Fibroblast of peridontal ligament (primary cell): ENCODE measurements around the gene KIF27.
"Not testable (repeated sequence)": the region's sequence is repeated elsewhere in the genome, so short reads cannot be mapped to it uniquely, and the experiment has no call there.

Experiments used
- DNase-seq: peaks from one replicate; pipeline ENCODE4 v3.0.0-alpha.2; 2010; ENCODE audit errors: extremely low read depth

KIF27 gene, protein sequence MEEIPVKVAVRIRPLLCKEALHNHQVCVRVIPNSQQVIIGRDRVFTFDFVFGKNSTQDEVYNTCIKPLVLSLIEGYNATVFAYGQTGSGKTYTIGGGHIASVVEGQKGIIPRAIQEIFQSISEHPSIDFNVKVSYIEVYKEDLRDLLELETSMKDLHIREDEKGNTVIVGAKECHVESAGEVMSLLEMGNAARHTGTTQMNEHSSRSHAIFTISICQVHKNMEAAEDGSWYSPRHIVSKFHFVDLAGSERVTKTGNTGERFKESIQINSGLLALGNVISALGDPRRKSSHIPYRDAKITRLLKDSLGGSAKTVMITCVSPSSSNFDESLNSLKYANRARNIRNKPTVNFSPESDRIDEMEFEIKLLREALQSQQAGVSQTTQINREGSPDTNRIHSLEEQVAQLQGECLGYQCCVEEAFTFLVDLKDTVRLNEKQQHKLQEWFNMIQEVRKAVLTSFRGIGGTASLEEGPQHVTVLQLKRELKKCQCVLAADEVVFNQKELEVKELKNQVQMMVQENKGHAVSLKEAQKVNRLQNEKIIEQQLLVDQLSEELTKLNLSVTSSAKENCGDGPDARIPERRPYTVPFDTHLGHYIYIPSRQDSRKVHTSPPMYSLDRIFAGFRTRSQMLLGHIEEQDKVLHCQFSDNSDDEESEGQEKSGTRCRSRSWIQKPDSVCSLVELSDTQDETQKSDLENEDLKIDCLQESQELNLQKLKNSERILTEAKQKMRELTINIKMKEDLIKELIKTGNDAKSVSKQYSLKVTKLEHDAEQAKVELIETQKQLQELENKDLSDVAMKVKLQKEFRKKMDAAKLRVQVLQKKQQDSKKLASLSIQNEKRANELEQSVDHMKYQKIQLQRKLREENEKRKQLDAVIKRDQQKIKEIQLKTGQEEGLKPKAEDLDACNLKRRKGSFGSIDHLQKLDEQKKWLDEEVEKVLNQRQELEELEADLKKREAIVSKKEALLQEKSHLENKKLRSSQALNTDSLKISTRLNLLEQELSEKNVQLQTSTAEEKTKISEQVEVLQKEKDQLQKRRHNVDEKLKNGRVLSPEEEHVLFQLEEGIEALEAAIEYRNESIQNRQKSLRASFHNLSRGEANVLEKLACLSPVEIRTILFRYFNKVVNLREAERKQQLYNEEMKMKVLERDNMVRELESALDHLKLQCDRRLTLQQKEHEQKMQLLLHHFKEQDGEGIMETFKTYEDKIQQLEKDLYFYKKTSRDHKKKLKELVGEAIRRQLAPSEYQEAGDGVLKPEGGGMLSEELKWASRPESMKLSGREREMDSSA (N-terminal part only)

DNA sequence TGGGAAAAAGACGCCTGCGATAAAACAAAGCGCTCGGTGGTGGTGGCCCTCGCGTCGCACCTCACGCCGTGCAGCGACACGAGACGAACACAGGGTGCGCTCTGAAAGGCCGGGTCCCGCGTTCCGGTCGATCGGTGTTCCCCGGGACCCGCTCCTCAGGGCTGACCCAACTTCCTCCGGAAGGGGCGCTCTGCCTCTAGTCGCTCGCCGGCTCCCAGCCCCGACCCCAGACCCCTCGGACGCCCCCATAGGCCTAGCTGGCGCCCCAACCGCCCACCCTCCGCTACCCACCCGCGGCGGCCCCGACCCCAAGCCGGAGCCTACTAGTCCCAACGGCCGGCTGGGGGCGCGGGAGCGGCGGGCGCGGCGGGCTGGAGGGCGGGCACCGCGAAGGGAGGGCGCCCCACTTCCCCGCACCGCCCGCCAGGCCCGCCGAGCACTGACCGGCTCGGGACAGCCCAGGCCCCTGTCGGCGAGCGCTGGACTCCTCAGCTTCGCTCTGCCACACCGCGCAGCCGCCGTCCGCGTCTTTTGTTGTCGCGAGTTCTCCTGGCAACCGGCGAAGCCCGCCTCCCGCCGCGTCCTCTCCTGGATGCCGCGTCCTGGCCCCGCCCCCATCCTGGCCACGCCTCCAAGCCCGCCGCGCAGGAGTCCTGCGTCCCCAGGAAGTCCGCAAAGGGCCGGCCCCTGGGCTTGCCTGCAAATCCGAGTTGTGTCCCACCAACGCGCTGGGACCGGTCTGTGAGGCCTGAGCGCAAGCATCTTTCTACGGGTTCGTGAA lies at the start of gene KIF27:
Gene KIF27, minus strand, starts transcription at position 506 of the 781 bp plus-strand sequence. CDS start 5,841 bp downstream, outside the sequence.
- DNase-seq: peak; percentile 92

DNA sequence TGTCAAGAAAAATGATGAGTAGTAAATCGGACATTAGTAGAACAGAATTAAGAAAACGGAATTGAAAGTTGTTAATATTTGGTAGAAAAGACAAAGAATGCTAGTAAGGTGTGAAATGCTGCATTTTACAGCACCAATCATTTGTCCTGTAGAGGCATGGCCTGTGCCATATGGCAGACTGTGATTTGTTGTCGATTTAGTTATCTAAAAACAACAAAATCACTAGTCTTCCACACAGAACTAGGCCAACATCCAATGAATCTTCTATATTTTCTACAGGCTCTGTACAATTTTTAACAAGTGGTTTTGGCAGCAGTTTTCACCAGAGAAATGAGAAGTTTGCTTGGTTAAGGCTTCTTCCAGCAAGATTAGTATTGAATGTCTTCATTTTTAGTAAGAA lies 48.4 kb upstream of the KIF27 start:
- no peak for DNase-seq

DNA sequence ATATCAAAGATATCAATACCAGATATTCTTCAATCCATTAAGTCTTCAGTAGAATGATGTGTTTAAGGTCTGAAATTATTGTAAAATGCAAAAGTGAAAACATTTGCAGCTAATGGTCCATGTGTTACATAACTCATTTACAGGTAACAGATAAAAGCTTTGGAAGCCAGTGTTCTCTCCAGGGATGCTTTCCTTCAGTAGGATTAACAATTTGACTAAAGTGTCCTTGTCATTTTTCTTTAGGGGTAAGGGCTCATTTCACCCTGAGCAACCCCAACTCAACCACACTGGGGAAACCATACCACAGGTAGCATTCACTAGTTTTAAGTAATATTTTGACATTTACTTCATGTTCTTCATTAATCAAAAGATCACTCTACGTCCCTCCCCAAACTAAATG lies 45.8 kb upstream of the KIF27 start:
- no peak for DNase-seq

DNA sequence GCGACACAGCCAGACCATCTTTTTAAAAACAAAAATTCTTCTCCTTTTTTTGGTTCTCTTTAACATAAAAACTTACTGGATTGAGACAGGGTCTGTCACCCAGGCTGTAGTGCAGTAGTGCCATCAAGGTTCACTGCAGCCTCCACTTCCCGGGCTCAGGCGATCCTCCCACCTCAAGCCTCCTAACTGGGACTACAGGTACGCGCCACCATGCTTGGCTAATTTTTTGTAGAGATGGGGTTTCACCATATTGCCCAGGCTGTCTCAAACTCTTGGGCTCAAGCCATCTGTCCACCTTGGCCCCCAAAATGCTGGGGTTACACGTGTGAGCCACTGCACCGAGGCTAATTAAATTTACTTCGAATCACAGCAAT lies 45.0 kb upstream of the KIF27 start:
- DNase-seq: no peak

DNA sequence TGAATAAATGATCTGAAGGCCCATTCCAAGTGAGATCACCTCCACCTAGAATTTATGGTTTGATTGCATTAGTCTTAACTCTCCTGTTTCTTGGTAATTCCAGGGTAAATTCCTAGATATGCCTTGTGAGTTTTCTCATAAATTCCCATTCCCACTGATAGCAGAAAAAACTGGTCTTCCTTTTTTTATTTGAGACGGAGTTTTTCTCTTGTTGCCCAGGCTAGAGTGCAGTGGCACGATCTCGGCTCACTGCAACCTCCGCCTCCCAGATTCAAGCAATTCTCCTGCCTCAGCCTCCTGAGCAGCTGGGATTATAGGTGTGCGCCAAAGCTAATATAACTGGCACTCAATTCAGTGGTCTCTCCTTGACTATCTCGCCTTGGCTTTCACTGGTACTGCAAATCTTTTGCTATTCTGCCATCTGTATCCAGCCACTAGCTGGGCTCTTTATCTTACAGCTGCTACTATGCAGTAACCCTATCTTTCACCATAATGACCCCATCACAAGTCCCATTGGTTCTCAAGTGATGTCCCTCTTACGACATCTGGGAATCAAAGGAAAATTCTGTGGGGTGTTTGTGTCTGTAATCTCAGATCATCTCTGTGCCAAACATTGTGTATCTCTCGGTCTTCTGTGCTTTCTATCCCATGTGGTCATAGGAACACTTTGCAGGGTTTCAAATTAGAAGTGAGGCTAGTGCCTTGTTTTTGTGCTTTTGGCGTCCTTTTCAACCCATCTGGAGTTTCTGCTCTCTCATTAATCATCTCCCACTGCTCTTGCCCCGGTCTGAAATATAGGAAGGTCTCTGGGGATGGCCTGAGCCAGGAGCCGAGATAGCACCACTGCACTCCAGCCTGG lies 44.3 kb upstream of the KIF27 start:
- DNase-seq: peak; percentile 50

DNA sequence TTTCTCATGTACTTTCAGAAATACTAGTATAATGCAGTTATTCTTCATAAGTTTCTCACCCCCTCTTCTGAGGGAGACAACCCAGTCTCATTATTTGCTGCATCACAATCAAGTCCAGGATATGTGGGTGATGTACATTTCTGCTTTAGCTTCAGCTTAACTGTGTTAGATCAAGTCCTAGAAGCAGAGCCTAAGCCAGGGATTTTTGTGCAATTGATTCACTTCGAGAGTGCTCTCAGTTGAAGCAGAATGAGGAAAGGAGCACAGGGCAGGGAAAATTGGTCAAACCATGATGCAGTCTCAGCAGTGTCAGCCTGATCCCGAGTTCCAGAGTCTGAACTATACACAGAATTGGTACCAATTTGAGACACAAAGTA lies 43.7 kb upstream of the KIF27 start:
- peak; percentile 54 for DNase-seq

DNA sequence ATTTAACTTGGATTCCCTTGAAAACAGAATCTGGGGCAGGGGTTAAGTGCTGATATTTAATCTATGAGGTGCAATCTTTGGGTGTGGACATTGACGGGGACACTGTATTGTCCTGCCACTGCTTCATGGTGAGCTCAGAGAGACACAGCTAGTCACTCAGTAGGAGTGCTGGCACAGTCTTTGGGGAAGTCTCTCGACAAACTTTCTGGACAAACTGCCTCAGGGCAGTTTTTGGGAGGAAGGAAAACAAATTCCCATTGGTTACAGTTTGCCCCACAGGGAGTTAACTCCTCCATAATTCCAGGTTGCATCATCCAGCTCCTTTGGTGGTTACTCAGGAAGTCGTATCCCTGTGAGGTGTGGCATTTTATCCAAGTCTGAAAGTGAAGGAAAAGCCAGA lies 40.9 kb upstream of the KIF27 start:
- peak; percentile 49 for DNase-seq

DNA sequence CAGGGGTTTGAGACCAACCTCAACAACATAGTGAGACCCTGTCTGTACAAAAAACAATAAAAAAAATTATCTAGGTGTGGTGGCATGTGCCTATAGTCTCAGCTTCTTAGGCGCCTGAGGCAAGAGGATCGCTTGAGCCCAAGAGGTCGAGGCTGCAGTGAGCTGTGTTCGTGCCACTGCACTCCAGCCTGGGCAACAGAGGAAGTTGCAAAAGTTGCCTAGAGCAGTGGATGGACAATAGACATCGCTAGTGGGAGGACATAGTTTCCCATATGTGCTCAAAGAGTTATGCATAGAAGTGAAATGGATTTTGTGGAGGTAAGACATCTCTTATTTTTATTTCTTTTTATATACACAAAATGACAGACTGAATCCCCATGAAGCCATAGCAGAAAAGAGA lies 39.8 kb upstream of the KIF27 start:
- DNase-seq: no peak

DNA sequence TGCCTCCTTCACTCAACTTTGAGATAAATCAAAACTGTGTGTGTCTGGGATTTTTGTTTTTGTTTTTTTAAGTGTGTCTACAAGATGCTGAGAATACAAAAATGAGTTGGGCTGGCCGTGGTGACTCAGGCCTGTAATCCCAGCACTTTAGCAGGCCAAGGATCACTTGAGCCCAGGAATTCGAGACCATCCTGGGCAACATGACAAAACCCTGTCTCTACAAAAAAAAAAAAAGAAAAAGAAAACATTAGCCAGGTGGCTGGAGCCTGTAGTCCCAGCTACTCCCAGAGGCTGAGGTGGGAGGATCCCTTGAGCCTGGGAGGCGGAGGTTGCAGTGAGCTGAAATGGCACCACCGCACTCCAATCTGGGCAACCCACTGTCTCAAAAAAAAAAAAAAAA lies 37.8 kb upstream of the KIF27 start:
- peak; percentile 93 for DNase-seq

DNA sequence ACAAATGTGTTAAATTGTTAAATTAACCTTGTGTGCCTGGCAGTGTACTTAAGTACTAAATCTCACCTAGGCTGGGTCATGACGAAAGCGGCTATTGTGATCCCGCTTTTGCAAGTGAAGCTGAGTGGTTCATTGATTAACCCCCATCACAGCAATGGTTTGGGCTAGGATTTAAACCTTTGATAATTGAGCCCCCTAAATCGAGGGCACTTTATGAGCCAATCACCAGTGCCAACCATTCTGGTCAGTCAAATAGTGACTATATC lies 35.9 kb upstream of the KIF27 start:
- no peak for DNase-seq

DNA sequence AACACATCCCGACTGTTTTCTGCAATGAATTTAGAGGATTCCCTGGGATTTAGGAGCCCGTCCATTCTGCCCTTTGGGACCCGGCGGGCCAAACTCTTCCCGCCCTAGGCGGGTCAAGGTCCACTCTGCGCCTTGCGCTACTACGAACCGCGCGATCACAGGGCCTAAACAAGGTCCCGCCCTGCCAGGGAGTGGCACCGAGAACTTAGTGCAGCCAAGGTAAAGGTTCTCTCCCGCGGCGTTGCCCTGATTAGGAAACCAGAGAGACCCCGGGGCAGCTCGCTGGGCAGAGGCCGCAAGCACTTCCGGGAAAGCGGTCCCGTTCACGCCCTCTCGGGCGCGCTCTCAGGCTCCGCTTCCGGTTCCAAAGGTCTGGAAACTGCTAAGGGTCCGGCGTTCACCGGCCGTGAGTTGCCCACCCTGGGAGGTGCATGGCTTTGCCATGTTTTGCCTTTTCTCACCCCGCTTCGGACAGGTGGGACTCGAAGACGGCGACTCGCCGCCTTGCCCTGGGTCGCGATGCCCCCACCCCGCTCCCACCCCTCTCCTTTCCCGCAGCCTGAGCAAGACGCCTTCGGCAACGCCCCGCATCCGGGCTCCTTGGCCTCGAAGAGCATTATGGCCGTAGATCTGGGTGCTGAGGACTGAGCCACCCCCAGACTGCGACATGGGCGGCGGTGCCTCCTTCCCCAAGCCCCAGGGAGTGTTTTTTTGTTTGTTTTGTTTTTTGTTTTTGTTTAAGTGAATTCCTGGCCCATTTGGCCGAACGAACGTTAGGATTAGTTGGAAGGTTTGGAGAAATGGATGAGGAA lies 35.4 kb upstream of the KIF27 start:
- DNase-seq: peak; percentile 57

DNA sequence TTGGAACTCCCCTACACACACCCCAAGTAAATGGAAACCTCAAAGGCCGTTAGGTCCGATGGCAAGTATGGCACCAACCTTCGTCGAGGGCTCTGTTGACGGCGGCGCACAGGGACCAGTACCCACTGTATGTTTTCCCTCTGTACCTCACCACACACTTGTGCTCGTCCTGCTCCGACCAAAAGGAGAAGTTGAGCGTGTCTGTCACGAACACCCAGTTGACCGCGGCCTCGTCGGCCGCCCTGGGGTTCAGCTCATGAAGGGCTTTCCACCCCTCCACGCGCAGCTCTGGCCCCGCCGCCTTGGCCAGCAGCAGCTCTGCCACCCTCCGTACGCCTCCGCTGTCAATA lies 34.8 kb upstream of the KIF27 start:
- no peak for DNase-seq

DNA sequence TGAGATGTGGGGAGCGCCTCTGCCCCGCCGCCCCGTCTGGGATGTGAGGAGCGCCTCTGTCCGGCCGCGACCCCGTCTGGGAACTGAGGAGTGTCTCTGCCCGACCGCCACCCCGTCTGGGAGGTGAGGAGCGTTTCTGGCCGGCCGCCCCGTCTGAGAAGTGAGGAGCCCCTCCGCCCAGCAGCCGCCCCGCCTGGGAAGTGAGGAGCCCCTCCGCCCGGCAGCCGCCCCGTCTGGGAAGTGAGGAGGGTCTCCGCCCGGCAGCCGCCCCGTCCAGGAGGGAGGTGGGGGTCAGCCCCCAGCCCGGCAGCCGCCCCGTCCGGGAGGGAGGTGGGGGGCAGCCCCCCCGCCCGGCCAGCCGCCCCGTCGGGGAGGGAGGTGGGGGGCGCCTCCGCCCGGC lies 26.9 kb upstream of the KIF27 start:
- DNase-seq: not testable (repeated sequence)

DNA sequence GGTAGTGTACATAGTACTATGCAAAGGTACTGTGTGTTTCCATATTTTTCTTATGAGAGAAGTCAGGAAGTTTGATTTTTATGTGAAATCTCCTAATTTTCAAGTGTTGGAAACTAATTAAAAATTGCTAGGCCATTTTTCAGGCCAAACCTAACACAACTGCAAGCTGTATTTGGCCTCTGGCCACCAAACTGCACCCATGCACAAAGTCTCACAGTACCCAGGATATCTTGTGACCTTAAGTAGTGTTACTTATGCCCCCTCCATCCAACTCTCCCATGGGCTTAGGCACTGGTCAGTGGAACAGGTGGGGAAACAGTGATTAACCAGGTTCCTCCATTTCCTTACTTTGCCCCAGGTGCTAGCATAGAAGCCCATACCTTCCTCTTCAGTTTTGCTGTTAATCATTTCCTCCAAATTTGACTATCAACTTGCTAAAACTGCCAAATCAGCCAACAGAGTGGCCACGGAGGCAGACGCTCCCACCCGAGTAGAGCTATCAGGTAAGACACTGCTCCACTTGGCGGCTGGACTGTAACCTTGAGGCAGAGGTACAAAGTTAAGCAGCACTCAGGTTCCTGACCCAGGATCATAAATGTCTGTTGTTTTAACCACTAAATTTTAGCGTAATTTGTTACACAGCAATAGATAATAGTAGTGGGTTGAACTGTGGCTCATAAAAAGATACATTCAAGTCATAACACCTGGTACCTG lies 19.5 kb upstream of the KIF27 start:
- no peak for DNase-seq

DNA sequence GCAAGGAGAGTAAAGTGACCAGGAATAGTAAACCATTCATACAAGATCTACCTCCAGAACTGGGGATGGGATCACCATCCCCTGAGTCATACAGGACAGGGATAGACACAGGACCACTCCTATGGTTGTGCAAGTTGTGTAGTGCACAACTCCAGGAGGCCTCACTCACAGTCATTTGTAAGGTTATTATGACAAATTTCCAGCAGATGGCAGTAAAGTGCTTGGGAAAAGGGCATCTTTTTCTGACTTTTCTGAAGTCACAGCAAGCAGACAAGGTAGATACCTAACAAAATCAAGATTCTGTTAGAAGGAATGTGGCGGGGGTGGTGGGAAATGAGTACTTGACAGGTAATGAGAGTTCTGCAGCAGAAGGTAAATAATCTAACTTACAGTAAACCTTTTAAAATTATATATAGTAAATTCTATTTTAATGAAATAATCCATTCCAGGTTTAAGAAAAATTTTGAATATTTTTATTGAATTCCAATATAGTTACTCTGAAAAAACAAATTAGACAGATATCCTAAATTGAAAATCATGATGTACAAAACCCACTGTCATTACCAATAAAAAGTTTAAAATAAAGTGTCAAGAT lies 16.7 kb upstream of the KIF27 start:
- DNase-seq: peak; percentile 79

DNA sequence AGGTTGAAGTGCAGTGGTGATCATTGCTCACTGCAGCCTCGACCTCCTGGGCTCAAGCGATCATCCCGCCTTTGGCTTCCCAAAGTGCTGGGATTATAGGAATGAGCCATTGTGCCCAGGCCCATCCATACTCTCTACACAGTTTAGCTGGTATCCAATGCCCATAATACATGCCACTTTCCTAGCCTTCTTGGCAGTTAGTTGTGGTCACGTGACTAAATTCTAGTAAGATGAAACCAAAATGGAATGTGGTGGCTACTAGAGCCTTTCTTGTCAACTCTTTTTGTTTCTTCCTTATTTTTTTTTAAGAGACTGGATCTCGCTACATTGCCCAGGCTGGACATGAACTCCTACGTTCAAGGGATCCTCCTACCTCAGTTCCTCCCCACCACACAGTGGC lies 15.3 kb upstream of the KIF27 start:
- peak; percentile 29 for DNase-seq

DNA sequence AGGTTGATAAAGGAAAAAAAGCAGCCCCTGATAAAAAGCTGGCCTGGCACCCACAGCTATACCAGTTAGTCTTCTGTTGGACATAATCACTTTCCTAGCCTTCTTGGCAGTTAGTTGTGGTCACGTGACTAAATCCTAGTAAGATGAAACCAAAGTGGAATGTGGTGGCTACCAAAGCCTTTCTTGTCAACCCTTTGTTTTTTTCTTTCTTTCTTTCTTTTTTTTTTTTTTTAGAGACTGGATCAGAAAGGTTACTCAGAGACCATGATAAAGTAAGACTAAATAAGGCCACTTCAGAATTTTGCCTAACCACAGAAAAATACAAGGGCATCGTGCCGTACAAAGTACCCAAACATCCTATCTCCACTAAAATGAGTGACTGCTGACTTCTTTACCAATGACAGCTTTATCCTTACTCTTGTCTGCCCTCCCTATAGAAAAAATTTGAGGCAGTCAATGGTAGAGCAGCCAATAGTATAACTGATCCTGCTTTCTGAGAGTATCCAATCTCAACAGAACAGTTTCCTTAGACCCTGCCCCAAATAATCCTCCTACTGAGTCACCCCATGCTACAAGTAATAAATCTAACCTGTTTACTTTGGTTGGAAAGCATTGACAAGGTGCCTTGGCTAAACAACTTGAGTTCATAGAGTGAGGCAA lies 14.2 kb upstream of the KIF27 start:
- DNase-seq: peak; percentile 93

DNA sequence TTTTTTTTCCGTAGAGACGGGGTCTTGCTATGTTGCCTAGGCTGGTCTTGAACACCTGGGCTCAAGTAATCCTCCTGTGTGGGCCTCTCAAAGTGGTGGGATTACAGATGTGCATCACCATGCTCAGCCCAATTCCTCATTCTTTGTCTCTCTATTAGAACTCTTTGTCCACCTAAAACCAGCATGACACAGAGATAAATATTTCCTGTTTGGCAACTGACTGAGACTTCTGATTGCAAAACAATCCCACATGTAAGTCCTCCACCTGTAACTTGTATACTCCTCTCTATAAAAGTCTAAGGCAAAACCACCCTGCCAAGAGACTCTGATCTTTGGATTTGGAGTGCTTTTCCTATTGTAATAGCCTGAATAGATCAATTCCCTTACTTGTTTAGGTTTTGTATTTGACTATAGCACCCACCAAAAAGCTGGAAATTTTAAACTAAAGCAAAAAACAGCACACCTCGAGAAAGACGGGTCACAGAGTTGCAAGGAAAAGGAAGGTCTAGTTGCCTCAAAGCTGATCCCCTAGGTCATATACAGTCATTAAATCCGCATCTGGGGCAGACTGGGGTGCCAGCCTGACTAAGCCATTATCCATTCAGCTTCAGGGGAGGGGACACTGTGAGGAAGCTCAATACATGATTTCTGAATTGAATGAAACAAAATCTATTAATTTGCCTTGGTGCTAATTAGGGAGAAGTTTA lies 13.5 kb upstream of the KIF27 start:
- DNase-seq: peak; percentile 21
